Measurements from ENCODE around the gene NLRP10.

GRCh38 chr11:8000390-8000789, 35.1 kb upstream of the NLRP10 start:
- TF ChIP-seq, protein P1, sequence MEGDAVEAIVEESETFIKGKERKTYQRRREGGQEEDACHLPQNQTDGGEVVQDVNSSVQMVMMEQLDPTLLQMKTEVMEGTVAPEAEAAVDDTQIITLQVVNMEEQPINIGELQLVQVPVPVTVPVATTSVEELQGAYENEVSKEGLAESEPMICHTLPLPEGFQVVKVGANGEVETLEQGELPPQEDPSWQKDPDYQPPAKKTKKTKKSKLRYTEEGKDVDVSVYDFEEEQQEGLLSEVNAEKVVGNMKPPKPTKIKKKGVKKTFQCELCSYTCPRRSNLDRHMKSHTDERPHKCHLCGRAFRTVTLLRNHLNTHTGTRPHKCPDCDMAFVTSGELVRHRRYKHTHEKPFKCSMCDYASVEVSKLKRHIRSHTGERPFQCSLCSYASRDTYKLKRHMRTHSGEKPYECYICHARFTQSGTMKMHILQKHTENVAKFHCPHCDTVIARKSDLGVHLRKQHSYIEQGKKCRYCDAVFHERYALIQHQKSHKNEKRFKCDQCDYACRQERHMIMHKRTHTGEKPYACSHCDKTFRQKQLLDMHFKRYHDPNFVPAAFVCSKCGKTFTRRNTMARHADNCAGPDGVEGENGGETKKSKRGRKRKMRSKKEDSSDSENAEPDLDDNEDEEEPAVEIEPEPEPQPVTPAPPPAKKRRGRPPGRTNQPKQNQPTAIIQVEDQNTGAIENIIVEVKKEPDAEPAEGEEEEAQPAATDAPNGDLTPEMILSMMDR (IDR thresholded peaks at IDR 0.05; ENCODE audit: extremely low read depth in 1 of 2, insufficient read depth in 1 of 2, low read depth in 1 of 2, low read length in 2 of 2), result no peak
- TF ChIP-seq MYC (IDR thresholded peaks at IDR 0.05; ENCODE audit: low read depth, low read length) (no peak), POLR2A (IDR thresholded peaks at IDR 0.05; ENCODE audit: low read depth, low read length) (no peak), EZH2 (IDR thresholded peaks at IDR 0.05; ENCODE audit: borderline replicate concordance, low read depth, low read length, severe bottlenecking) (no peak), GATA2 (IDR thresholded peaks at IDR 0.05; ENCODE audit: insufficient read depth, insufficient read length, low read depth, low read length) (no peak), MAX (IDR thresholded peaks at IDR 0.05; ENCODE audit: insufficient read depth, insufficient read length) (no peak)

All from endothelial cell of umbilical vein (primary cell).